ENCODE data around the gene GREB1.

DNA sequence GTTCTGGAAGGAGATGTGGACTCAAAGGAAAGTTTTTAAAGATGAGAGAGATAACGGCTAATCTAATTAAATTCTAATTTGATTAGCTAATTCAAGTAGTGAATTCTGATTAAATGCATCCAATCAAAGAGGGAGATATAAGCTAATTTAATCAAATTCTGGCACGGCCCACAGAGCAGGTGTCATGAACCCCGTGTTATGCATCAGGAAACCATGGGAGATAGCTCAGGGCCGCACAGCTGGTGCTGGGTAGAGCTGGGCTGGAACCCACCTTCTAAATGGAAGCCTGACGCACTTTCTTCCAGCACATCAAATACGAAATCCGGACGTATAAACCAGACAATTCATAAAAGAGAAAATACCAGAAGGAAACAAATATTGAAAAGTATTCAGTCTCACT is 57.2 kb downstream of the GREB1 start:
- TF ChIP-seq, protein P1, sequence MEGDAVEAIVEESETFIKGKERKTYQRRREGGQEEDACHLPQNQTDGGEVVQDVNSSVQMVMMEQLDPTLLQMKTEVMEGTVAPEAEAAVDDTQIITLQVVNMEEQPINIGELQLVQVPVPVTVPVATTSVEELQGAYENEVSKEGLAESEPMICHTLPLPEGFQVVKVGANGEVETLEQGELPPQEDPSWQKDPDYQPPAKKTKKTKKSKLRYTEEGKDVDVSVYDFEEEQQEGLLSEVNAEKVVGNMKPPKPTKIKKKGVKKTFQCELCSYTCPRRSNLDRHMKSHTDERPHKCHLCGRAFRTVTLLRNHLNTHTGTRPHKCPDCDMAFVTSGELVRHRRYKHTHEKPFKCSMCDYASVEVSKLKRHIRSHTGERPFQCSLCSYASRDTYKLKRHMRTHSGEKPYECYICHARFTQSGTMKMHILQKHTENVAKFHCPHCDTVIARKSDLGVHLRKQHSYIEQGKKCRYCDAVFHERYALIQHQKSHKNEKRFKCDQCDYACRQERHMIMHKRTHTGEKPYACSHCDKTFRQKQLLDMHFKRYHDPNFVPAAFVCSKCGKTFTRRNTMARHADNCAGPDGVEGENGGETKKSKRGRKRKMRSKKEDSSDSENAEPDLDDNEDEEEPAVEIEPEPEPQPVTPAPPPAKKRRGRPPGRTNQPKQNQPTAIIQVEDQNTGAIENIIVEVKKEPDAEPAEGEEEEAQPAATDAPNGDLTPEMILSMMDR (IDR thresholded peaks at IDR 0.05; ENCODE audit: insufficient read depth, low read length, poor library complexity, severe bottlenecking): no peak
- TF ChIP-seq EZH2phosphoT487 (conservative IDR thresholded peaks at IDR 0.05; ENCODE audit: low read length): no peak
